ENCODE measurements around the gene TMEM106A. TPM values are rescaled to one million over a fixed set of nuclear protein-coding genes. Genes with fewer than 3 reads are reported as not detected.
"Not testable (repeated sequence)": the region's sequence is repeated elsewhere in the genome, so short reads cannot be mapped to it uniquely, and the experiment has no call there.

TMEM106A gene
- total RNA-seq, 1 experiment from 2014 or later = 2.2 TPM

- H3K9me3 Mint-ChIP-seq (ENCODE audit: unreplicated experiment) = no peaks in the 10 kb centered on the region
- no peaks in the 10 kb centered on the region for H3K4me1 Mint-ChIP-seq (ENCODE audit: insufficient read depth, unreplicated experiment)
- ChIA-PET POLR2A (interaction anchor here (0.6 to 2.3 kb wide), 9 partner anchors 8 to 116 kb away, joined by 3 to 10 read pairs (median 3); partner anchors contain the start of genes NBR1 and TMEM106A), CTCF (interaction anchor here (0.5 to 1.2 kb wide), 5 partner anchors 28 to 1305 kb away, joined by 3 to 4 read pairs (median 3); partner anchors contain the start of gene NBR1)
- H3K36me3 Mint-ChIP-seq (ENCODE audit: insufficient read depth, unreplicated experiment) = peaks cover 100% of the 10 kb centered on the region
- H3K27me3 Mint-ChIP-seq (ENCODE audit: insufficient read depth, unreplicated experiment) = no peaks in the 10 kb centered on the region
- DNase-seq (ENCODE audit: unreplicated experiment) = no peak
- TF ChIP-seq CTCF (IDR thresholded peaks at IDR 0.05; ENCODE audit: unreplicated experiment) = no peak
- H3K4me3 Mint-ChIP-seq (ENCODE audit: unreplicated experiment) = no peak overlapping the region
- intact Hi-C loops (cut with micrococcal nuclease) = no loop called here
- H3K27ac Mint-ChIP-seq (ENCODE audit: low read depth, unreplicated experiment) = no peak overlapping the region
- no TSS peak for BruUV-seq (replicated peaks)
Observed at GRCh38 chr17:43199633-43200032, 12.0 kb upstream of the TMEM106A start.

- ChIA-PET POLR2A (interaction anchor here (0.6 to 2.3 kb wide), 5 partner anchors 8 to 113 kb away, joined by 3 to 10 read pairs (median 3); partner anchors contain the start of gene TMEM106A), CTCF (no interaction called here)
- H3K4me1 Mint-ChIP-seq (ENCODE audit: insufficient read depth, unreplicated experiment) = no peaks in the 10 kb centered on the region
- H3K9me3 Mint-ChIP-seq (ENCODE audit: unreplicated experiment) = no peaks in the 10 kb centered on the region
- intact Hi-C loops (cut with micrococcal nuclease) = no loop called here
- no peak for DNase-seq (ENCODE audit: unreplicated experiment)
- H3K27me3 Mint-ChIP-seq (ENCODE audit: insufficient read depth, unreplicated experiment) = no peaks in the 10 kb centered on the region
- TF ChIP-seq CTCF (IDR thresholded peaks at IDR 0.05; ENCODE audit: unreplicated experiment) = no peak
- H3K4me3 Mint-ChIP-seq (ENCODE audit: unreplicated experiment) = no peak overlapping the region
- peaks cover 100% of the 10 kb centered on the region for H3K36me3 Mint-ChIP-seq (ENCODE audit: insufficient read depth, unreplicated experiment)
- BruUV-seq (replicated peaks) = no TSS peak
- no peak overlapping the region for H3K27ac Mint-ChIP-seq (ENCODE audit: low read depth, unreplicated experiment)
Observed at GRCh38 chr17:43200127-43200526, 11.5 kb upstream of the TMEM106A start.

GRCh38 chr17:43203013-43203412 lies 8.7 kb upstream of the TMEM106A start:
- POLR2A ChIA-PET; H3K9me3 Mint-ChIP-seq (ENCODE audit: unreplicated experiment); H3K27me3 Mint-ChIP-seq (ENCODE audit: insufficient read depth, unreplicated experiment); H3K27ac Mint-ChIP-seq (ENCODE audit: low read depth, unreplicated experiment); H3K4me3 Mint-ChIP-seq (ENCODE audit: unreplicated experiment); BruUV-seq (replicated peaks); DNase-seq (ENCODE audit: unreplicated experiment); CTCF ChIA-PET; H3K4me1 Mint-ChIP-seq (ENCODE audit: insufficient read depth, unreplicated experiment); intact Hi-C loops (cut with micrococcal nuclease): not testable (repeated sequence)
- peaks cover 99% of the 10 kb centered on the region for H3K36me3 Mint-ChIP-seq (ENCODE audit: insufficient read depth, unreplicated experiment)

- Mint-ChIP-seq H3K4me1 (ENCODE audit: insufficient read depth, unreplicated experiment) (peaks cover 8% of the 10 kb centered on the region), H3K4me3 (ENCODE audit: unreplicated experiment) (peak overlapping the region; percentile 69), H3K27me3 (ENCODE audit: insufficient read depth, unreplicated experiment) (no peaks in the 10 kb centered on the region), H3K27ac (ENCODE audit: low read depth, unreplicated experiment) (no peak overlapping the region), H3K9me3 (ENCODE audit: unreplicated experiment) (no peaks in the 10 kb centered on the region), H3K36me3 (ENCODE audit: insufficient read depth, unreplicated experiment) (peaks cover 91% of the 10 kb centered on the region)
- no peak for TF ChIP-seq CTCF (IDR thresholded peaks at IDR 0.05; ENCODE audit: unreplicated experiment)
- intact Hi-C loops (cut with micrococcal nuclease) = loop anchor here (5.0 kb wide), 1 partner anchor 188 kb away; the partner anchor contains the start of gene VAT1
- no peak for DNase-seq (ENCODE audit: unreplicated experiment)
- no TSS peak for BruUV-seq (replicated peaks)
- POLR2A ChIA-PET = interaction anchor here (1.1 to 1.8 kb wide), 4 partner anchors 11 to 37 kb away, joined by 3 to 10 read pairs (median 4); no protein-coding TSS in a partner anchor
- CTCF ChIA-PET = interaction anchor here (0.6 to 0.7 kb wide), 3 partner anchors 77 to 898 kb away, joined by 3 to 4 read pairs (median 3); no protein-coding TSS in a partner anchor
Observed at GRCh38 chr17:43210576-43210975, 1.1 kb upstream of the TMEM106A start.
